ENCODE measurements around the gene UNC80. TPM values are rescaled to one million over a fixed set of nuclear protein-coding genes. Genes with fewer than 3 reads are reported as not detected.

Gene UNC80
- polyA plus RNA-seq, 3 donors = under 0.01 TPM; not detected in 2

DNA sequence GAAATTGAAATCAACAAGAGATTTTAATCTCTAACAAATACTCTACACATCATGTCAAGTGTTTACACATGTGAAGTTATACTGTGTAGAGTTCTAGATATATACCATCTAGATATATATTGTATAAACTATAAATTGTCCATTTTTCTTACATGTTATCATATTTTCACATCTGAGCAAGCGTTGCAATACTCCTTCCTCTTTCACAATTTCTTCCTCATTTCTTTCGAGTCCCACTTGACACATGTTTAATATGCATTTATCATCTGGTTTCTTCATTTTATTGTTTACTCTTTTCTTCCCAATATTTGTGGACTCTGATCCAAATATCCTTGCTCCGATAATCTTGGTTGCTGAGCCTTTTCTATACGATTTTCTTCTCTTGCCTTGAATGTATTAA lies 50.2 kb downstream of the UNC80 start:
- no peaks in the 10 kb centered on the region for H3K4me1 ChIP-seq (ENCODE audit: control insufficient read depth in 1 of 2, insufficient read depth in 2 of 2, low read length in 2 of 2)
- TF ChIP-seq CTCF (IDR thresholded peaks at IDR 0.05) = no peak
- no peak overlapping the region for H3K4me2 ChIP-seq (replicated peaks; ENCODE audit: extremely low read depth, low read length, poor library complexity, severe bottlenecking)
- no peak overlapping the region for H3K9ac ChIP-seq (ENCODE audit: insufficient read depth, low read length, poor library complexity, severe bottlenecking)
- Mint-ChIP-seq H3K4me1 (peaks cover 4% of the 10 kb centered on the region), H3K4me3 (no peak overlapping the region), H3K27me3 (ENCODE audit: low read depth in 3 of 3) (no peaks in the 10 kb centered on the region), H3K9me3 (peaks cover 0 to 8% (median 2%) of the 10 kb centered on the region in 7 donors), H3K27ac (no peak overlapping the region), H3K36me3 (no peaks in the 10 kb centered on the region)
- H3K27me3 ChIP-seq (ENCODE audit: control insufficient read depth in 2 of 2, insufficient read depth in 2 of 2, low read length in 2 of 2) = no peaks in the 10 kb centered on the region
- no peaks in the 10 kb centered on the region for H3K36me3 ChIP-seq (replicated peaks in 1 of 2; ENCODE audit: control insufficient read depth in 1 of 2, insufficient read depth in 2 of 2, low read length in 2 of 2)
- no peaks in the 10 kb centered on the region for H3K9me3 ChIP-seq (replicated peaks in 1 of 2; ENCODE audit: control insufficient read depth in 1 of 2, insufficient read depth in 1 of 2, low read length in 2 of 2)
- intact Hi-C loops (cut with micrococcal nuclease) = no loop called here
- no peak for DNase-seq
- no CpG with 5 or more reads among the region's 4 CpGs for WGBS (ENCODE audit: insufficient coverage)
- no peak overlapping the region for H2AFZ ChIP-seq (ENCODE audit: insufficient read depth, low read depth, low read length, poor library complexity, severe bottlenecking)
- H3K27ac ChIP-seq (ENCODE audit: low read depth in 1 of 2, low read length in 2 of 2) = no peak overlapping the region
- no peaks in the 10 kb centered on the region for H3K79me2 ChIP-seq (ENCODE audit: insufficient read depth, low read length)
- no peak overlapping the region for H3K4me3 ChIP-seq (replicated peaks in 1 of 3; ENCODE audit: low read depth in 2 of 3, low read length in 3 of 3)
- no peaks in the 10 kb centered on the region for H4K20me1 ChIP-seq (ENCODE audit: insufficient read depth, low read length)

GRCh38 chr2:209823484-209823883 lies 51.9 kb downstream of the UNC80 start:
- H3K4me3 ChIP-seq (replicated peaks in 1 of 3; ENCODE audit: low read depth in 2 of 3, low read length in 3 of 3) = no peak overlapping the region
- no peak overlapping the region for H3K9ac ChIP-seq (ENCODE audit: insufficient read depth, low read length, poor library complexity, severe bottlenecking)
- no peak overlapping the region for H3K4me2 ChIP-seq (replicated peaks; ENCODE audit: extremely low read depth, low read length, poor library complexity, severe bottlenecking)
- H3K36me3 ChIP-seq (replicated peaks in 1 of 2; ENCODE audit: control insufficient read depth in 1 of 2, insufficient read depth in 2 of 2, low read length in 2 of 2) = no peaks in the 10 kb centered on the region
- no peak overlapping the region for H3K27ac ChIP-seq (ENCODE audit: low read depth in 1 of 2, low read length in 2 of 2)
- no peak for TF ChIP-seq CTCF (IDR thresholded peaks at IDR 0.05)
- no peaks in the 10 kb centered on the region for H3K79me2 ChIP-seq (ENCODE audit: insufficient read depth, low read length)
- no peaks in the 10 kb centered on the region for H3K9me3 ChIP-seq (replicated peaks in 1 of 2; ENCODE audit: control insufficient read depth in 1 of 2, insufficient read depth in 1 of 2, low read length in 2 of 2)
- Mint-ChIP-seq H3K9me3 (peaks cover 0 to 4% (median 2%) of the 10 kb centered on the region in 7 donors), H3K4me1 (peaks cover 4% of the 10 kb centered on the region), H3K36me3 (no peaks in the 10 kb centered on the region), H3K4me3 (no peak overlapping the region), H3K27ac (no peak overlapping the region), H3K27me3 (ENCODE audit: low read depth in 3 of 3) (no peaks in the 10 kb centered on the region)
- 100% methylated on average over 1 of the region's 3 CpGs for WGBS (ENCODE audit: insufficient coverage)
- no peak for DNase-seq
- H3K27me3 ChIP-seq (ENCODE audit: control insufficient read depth in 2 of 2, insufficient read depth in 2 of 2, low read length in 2 of 2) = no peaks in the 10 kb centered on the region
- intact Hi-C loops (cut with micrococcal nuclease) = no loop called here
- no peaks in the 10 kb centered on the region for H3K4me1 ChIP-seq (ENCODE audit: control insufficient read depth in 1 of 2, insufficient read depth in 2 of 2, low read length in 2 of 2)
- H2AFZ ChIP-seq (ENCODE audit: insufficient read depth, low read depth, low read length, poor library complexity, severe bottlenecking) = no peak overlapping the region
- H4K20me1 ChIP-seq (ENCODE audit: insufficient read depth, low read length) = no peaks in the 10 kb centered on the region
